Mucosa of descending colon (tissue), 3 donors: ENCODE results near the gene ACVR2A. TPM values are rescaled to one million over a fixed set of nuclear protein-coding genes. Genes with fewer than 3 reads are reported as not detected.

ENCODE experiments used
- ATAC-seq: fragments of 200-7000 bp; cut with Tn5 transposase; one replicate; pipeline ENCODE4 v1.9.1; 2020; ENCODE audit warnings: mild to moderate bottlenecking, moderate library complexity
- DNase-seq, 3 donors: peaks; one replicate each; pipeline ENCODE4 v3.0.0-alpha.2; 2020
- H3K36me3 ChIP-seq: fragments of 200-600 bp; one replicate; pipeline ENCODE4 v1.8.0; 2021; ENCODE audit warnings: low read depth, mild to moderate bottlenecking
- H3K4me1 ChIP-seq: fragments of 200-600 bp; one replicate; pipeline ENCODE4 v1.8.0; 2021; ENCODE audit warnings: low read depth, mild to moderate bottlenecking
- H3K4me3 ChIP-seq: fragments of 200-600 bp; one replicate; pipeline ENCODE4 v1.8.0; 2021; ENCODE audit warnings: mild to moderate bottlenecking
- H3K9me3 ChIP-seq: fragments of 200-600 bp; one replicate; pipeline ENCODE4 v1.8.0; 2021; ENCODE audit warnings: mild to moderate bottlenecking
- CTCF ChIP-seq: fragments of 200-600 bp; IDR thresholded peaks from one replicate; pipeline ENCODE4 v1.8.0; 2022; ENCODE audit warnings: antibody characterized with exemption, mild to moderate bottlenecking
- intact Hi-C, 2 donors: fragments of 100-400 bp; cut with DNase I in 1 of 2; cut with micrococcal nuclease in 1 of 2; formaldehyde crosslinking; loops; one replicate each; pipeline versions ENCODE4 v1.11.0 to v1.11.1; 2022; cut with DNase I, micrococcal nuclease
- total RNA-seq, 3 donors: library from RNA; stranded (reverse); fragmentation: NEBNext Ultra II Directional in 2 of 3; extraction: Animal tissue kit (Norgen Biotek cat#: 25700) in 2 of 3; gene quantifications; one replicate each; pipeline versions ENCODE4 v1.2.1 to v1.2.4, GENCODE V29; 2021 to 2023
- donor health status: DM: no; HTN: no; CAD: no; lungs with moderate emphysema.
- donor health status: DM: no; HTN: no; CAD: no.
- donor health status: DM: no; HTN: yes; CAD: no.

ACVR2A gene
- total RNA-seq, 3 donors from 2014 or later, result 19.7 to 33.0 (median 29.0) TPM

- DNase-seq (no peak), ATAC-seq (no peak)
- Histone ChIP-seq H3K9me3 (no peaks in the 10 kb centered on the region), H3K4me1 (no peaks in the 10 kb centered on the region), H3K4me3 (no peak overlapping the region), H3K36me3 (no peaks in the 10 kb centered on the region)
- intact Hi-C loops, result no loop called here
- TF ChIP-seq CTCF, result no peak
Measured at GRCh38 chr2:147977679-147978078, 132.8 kb downstream of the ACVR2A start.

Other genes with a start within 250 kb of the ACVR2A start
- gene ORC4, start 175.7 kb downstream of the ACVR2A start, total RNA-seq, result 10 to 100 TPM; 33.3 to 49.9 (median 41.6) TPM
- gene MBD5, start 176.1 kb downstream of the ACVR2A start, total RNA-seq, result 10 to 100 TPM; 31.8 to 69.8 (median 43.8) TPM